ENCODE results near the gene OGFOD3.
"Not testable (repeated sequence)": the region's sequence is repeated elsewhere in the genome, so short reads cannot be mapped to it uniquely, and the experiment has no call there.

Gene OGFOD3

DNA sequence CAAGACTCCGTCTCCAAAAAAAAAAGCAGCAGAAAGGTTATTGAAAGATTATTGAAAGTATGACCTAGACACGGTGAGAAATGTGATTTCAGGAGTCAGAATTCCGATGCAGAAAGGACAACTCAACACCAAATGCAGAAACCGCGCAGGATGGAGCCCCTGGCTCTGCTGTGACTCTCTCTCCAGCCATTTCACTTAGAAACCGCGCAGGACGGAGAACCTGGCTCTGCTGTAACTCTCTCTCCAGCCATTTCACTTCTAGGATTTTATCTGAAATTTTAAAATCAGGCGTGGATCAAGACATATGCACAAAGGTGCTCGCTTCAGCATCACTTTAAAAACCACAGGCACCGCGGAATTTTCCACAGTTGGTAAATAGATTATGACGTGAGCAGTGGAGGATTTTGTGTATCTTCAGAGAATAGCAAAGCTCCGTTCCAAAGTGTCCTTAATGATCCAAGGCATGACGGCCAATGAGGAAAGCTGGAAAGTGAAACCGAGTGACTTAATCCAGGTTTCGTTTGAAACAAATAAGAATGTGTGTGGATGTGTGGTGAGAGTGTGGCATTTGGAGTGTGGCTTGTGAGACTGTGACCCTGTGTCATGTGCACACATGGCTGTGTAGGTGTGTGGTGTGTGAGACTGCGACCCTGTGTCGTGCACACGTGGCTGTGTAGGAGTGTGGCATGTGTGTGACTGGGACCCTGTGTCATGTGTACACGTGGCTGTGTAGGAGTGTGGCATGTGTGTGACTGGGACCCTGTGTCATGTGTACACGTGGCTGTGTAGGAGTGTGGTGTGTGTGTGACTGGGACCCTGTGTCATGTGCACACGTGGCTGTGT, 37.3 kb downstream of the OGFOD3 start:
- TF ChIP-seq, protein P1, sequence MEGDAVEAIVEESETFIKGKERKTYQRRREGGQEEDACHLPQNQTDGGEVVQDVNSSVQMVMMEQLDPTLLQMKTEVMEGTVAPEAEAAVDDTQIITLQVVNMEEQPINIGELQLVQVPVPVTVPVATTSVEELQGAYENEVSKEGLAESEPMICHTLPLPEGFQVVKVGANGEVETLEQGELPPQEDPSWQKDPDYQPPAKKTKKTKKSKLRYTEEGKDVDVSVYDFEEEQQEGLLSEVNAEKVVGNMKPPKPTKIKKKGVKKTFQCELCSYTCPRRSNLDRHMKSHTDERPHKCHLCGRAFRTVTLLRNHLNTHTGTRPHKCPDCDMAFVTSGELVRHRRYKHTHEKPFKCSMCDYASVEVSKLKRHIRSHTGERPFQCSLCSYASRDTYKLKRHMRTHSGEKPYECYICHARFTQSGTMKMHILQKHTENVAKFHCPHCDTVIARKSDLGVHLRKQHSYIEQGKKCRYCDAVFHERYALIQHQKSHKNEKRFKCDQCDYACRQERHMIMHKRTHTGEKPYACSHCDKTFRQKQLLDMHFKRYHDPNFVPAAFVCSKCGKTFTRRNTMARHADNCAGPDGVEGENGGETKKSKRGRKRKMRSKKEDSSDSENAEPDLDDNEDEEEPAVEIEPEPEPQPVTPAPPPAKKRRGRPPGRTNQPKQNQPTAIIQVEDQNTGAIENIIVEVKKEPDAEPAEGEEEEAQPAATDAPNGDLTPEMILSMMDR (IDR thresholded peaks at IDR 0.05; ENCODE audit: insufficient read depth, missing control alignments), result no peak
- no peak for DNase-seq (ENCODE audit: insufficient read length, low spot score)
- no peak for FAIRE-seq

DNA sequence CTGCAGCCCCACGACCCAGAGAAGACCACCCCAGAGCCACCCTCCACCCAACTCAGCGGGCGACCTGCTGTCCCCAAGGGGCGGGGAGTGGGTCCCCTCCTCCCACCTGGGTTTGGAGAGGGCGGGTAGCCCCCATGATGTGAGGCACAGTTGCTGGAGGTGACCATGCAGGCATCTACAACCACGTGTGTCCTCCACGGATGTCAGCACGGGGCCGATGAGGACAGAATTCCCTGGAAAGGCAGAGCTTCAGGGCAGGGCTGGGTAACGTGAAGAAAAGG, 39.7 kb downstream of the OGFOD3 start:
- TF ChIP-seq, protein P1 (IDR thresholded peaks at IDR 0.05; ENCODE audit: insufficient read depth, missing control alignments), result no peak
- DNase-seq (ENCODE audit: insufficient read length, low spot score) (no peak), FAIRE-seq (no peak)

DNA sequence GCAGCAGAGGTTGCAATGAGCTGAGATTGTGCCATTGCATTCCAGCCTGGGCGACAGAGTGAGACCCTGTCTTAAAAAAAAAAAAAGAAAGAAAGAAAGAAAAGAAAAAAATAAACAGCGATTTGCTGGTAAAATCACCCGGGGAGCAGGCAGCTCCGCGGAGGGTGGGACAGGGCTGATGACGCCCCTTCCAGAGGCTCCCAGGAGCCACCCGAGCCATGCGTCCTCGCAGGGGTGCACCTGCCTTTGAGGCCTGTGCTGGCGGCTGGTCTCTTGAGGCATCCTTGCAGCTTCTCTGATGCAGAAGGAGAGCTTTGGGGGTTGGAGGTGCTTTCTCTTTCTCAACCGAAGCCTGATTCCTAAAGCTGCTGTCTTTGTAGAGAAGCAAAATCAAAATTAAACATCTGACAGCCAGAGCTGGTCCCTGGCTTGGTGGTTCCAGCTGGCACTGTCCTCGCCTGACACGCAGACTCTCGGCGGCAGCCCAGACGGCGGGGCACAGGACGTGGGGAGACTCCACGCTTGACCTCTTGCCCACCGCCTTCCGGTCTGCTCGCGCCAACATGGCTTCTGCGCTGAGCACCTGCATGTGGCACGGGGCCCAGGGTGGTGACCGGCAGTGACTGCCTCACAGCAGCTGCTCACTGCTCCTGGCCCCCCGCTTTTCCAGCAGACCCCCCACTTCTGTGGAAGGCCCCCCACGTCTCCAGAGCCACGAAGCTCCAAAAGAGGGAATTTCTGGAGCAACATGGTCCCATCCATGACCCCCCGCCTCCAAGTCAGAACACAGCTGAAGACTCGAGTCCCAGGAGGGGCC, 40.3 kb downstream of the OGFOD3 start:
- FAIRE-seq (no peak), DNase-seq (ENCODE audit: insufficient read length, low spot score) (no peak)
- TF ChIP-seq, protein P1 (IDR thresholded peaks at IDR 0.05; ENCODE audit: insufficient read depth, missing control alignments), result no peak

DNA sequence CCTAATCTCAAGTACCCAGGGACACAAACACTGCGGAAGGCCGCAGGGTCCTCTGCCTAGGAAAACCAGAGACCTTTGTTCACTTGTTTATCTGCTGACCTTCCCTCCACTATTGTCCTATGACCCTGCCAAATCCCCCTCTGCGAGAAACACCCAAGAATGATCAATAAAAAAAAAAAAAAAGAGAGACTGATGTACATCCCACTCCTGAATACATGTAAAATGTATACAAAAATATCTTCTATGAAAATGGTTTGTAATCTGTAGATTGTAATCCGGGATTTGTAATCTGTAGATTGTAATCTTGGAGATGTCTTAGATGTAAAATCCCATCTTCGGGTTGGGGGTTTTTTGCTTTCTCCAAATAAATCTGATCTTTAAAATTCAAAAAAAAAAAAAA, 41.1 kb downstream of the OGFOD3 start:
- DNase-seq (ENCODE audit: insufficient read length, low spot score); FAIRE-seq: not testable (repeated sequence)

DNA sequence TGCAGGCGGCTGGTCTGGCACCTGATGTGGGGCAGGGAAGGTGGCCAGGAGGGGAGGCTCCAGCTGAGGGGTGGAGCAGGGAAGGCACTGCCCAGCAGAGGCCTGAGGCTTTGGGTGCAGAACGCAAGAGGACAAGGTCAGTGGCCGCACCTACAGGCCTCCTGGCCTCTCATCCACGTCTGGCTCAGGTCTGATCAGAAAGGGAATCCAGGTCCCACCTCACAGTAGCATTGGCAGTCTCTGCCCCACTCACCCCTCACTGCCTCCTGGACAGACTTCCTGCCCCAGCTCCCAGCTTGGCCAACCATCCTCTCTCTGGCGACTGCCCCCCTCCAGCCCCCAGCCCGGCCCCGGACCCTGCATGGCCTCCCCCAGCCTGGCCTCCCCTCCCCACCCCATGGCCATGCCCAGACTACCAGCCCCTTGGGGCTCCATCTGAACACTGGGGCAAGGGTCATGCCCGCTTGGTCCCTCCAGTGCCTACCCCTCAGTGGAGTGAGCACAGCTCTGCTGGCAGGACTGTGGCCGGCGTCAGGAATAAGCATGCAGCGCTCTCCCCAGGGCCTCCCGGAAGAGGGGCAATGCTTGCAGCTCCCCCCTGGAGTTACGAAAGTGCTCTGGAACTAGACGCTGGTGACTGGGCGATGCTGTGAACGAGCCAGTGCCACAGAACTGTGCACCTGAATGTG, 42.2 kb downstream of the OGFOD3 start:
- DNase-seq (ENCODE audit: insufficient read length, low spot score) (no peak), FAIRE-seq (no peak)
- TF ChIP-seq, protein P1 (IDR thresholded peaks at IDR 0.05; ENCODE audit: insufficient read depth, missing control alignments), result no peak

DNA sequence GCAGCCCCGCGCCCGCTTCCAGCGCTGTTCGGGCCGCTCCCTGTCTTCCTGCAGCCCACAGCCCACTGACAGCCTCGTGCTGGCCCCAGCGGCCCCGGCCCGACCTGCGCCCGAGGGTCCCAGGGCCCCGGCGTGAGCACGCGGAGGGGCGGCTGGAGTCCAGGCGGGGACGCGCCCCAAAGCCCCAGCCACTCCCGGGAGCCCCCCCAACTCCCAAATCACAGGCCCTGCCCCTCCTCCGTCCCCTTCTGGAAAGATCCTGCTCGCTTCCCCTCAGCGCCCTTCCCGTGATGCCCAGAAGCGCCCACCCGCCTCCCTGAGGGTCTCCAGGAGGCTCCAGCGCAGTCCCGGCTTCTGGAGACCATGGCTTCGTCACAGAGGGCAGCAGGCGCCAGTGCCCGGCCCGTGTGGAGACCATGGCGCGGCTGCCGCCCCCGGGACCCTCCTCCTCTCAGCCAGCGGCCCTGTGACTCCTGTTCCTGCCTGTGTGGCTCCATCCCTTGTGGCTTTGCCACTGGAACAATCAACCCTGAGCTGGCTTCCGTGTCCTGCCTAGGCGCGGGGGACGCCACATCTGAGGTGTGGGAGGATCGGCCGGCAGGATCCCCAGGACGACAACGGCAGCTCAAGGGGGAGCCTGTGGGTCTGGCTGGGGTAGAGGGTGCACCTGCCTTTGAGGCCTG, 42.9 kb downstream of the OGFOD3 start:
- FAIRE-seq, result no peak
- TF ChIP-seq, protein P1 (IDR thresholded peaks at IDR 0.05; ENCODE audit: insufficient read depth, missing control alignments), result no peak
- no peak for DNase-seq (ENCODE audit: insufficient read length, low spot score)

All from D721Med (cell line).